Dendritic cell treated with granulocyte-macrophage colony-stimulating factor and Interleukin-4, amounts not matched to agents 40 ng/mL and 50 ng/mL, for 4 days (primary cell): ENCODE measurements around the gene SHOX.

ENCODE experiments used
- H3K27ac Mint-ChIP-seq: one replicate; pipeline ENCODE4 v1.8.0; 2022; ENCODE audit warnings: mild to moderate bottlenecking, mixed read lengths
- H3K27me3 Mint-ChIP-seq: one replicate; pipeline ENCODE4 v1.8.0; 2022; ENCODE audit warnings: mild to moderate bottlenecking, mixed read lengths
- H3K36me3 Mint-ChIP-seq: one replicate; pipeline ENCODE4 v1.8.0; 2022; ENCODE audit warnings: low read depth, mixed read lengths
- H3K4me1 Mint-ChIP-seq: one replicate; pipeline ENCODE4 v1.8.0; 2022; ENCODE audit warnings: low read depth, mixed read lengths
- H3K4me3 Mint-ChIP-seq: one replicate; pipeline ENCODE4 v1.8.0; 2022; ENCODE audit warnings: mild to moderate bottlenecking, moderate library complexity, mixed read lengths
- H3K9me3 Mint-ChIP-seq: one replicate; pipeline ENCODE4 v1.8.0; 2022; ENCODE audit warnings: mixed read lengths
- intact Hi-C: fragments of 100-400 bp; cut with micrococcal nuclease; formaldehyde crosslinking; loops from one replicate; pipeline ENCODE4 v1.15.0; 2022

SHOX gene

GRCh38 chrX:638482-639131 lies 8.0 kb downstream of the SHOX start:
- Mint-ChIP-seq H3K9me3 (no peaks in the 10 kb centered on the region), H3K4me3 (no peak overlapping the region), H3K27ac (no peak overlapping the region), H3K36me3 (no peaks in the 10 kb centered on the region), H3K4me1 (no peaks in the 10 kb centered on the region), H3K27me3 (peaks cover 89% of the 10 kb centered on the region)
- intact Hi-C loops: no loop called here

DNA sequence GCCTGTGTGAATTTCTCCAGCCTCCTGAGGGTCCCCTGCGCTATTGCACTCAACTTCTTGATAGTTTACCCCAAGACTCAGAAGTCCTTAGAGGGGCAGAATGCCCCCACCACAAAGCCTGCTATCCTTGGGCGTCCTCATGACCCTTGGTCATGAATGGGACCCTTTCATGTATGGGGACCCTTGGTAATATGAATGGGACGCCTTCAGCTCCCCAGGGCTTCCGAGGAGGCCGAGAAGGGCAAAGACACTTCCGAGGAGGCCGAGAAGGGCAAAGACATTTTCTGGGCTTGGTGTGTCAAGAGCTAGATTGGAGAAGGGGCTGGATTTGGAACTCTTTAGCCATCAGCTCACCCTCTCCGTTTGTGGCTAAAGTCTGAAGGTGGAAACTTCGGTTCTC lies 8.6 kb downstream of the SHOX start:
- no peaks in the 10 kb centered on the region for H3K36me3 Mint-ChIP-seq
- no peak overlapping the region for H3K27ac Mint-ChIP-seq
- no peak overlapping the region for H3K4me3 Mint-ChIP-seq
- intact Hi-C loops: no loop called here
- H3K4me1 Mint-ChIP-seq: no peaks in the 10 kb centered on the region
- H3K27me3 Mint-ChIP-seq: peaks cover 89% of the 10 kb centered on the region
- no peaks in the 10 kb centered on the region for H3K9me3 Mint-ChIP-seq

DNA sequence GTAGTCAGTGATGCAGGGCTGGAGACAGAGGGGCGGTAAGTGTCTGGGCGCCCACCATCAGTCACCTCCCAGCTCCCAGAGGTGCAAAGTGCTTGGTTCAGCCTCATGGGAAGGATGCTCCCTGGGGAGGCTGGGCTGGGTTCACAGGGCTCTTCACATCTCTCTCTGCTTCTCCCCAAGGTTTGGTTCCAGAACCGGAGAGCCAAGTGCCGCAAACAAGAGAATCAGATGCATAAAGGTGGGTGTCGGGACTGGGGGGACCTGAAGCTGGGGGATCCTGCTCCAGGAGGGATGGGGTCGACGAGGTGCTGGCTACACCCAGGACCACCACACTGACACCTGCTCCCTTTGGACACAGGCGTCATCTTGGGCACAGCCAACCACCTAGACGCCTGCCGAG lies 10.1 kb downstream of the SHOX start:
- Mint-ChIP-seq H3K27me3 (peaks cover 88% of the 10 kb centered on the region), H3K4me1 (no peaks in the 10 kb centered on the region), H3K4me3 (no peak overlapping the region), H3K9me3 (no peaks in the 10 kb centered on the region), H3K36me3 (no peaks in the 10 kb centered on the region), H3K27ac (no peak overlapping the region)
- intact Hi-C loops: no loop called here

DNA sequence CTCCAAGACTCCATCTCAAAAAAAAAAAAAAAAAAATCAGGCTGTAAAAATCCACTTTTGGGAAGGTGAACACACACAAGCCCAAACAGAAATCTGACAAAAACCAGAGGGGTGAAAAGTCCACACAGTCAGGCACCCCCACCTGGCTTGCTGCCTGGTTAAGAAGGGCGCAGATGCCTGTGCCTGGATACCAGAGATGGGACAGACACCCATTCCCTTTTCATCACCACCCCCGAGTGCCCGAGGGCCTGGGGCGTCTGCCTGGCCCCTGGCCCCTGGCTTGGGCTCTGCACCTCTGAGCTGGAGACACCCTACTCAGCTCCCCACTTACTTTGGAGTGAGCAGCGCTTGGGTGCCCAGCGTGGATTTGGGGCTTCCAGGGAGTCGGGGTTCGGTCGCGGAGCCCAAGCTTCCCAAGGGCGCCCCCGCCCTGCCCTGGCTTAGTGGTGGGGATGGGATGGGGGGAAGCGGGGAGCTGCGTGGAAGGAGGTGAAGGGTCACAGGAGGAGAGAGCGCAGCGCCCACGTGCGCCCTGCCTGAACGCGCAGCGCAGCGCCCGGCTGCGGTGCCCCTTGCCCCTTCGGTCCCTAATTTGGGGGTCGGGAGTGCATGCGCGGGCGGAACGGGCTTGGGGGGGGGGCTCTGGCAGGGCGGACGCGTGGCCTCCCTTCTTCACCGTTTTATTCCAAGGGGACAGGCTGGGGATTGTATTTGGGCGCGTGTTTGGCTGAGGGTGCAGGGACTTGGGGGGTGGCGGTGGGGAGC lies 11.3 kb downstream of the SHOX start:
- H3K9me3 Mint-ChIP-seq: no peaks in the 10 kb centered on the region
- no peaks in the 10 kb centered on the region for H3K36me3 Mint-ChIP-seq
- H3K27me3 Mint-ChIP-seq: peaks cover 90% of the 10 kb centered on the region
- no peak overlapping the region for H3K27ac Mint-ChIP-seq
- intact Hi-C loops: no loop called here
- H3K4me1 Mint-ChIP-seq: no peaks in the 10 kb centered on the region
- H3K4me3 Mint-ChIP-seq: no peak overlapping the region

DNA sequence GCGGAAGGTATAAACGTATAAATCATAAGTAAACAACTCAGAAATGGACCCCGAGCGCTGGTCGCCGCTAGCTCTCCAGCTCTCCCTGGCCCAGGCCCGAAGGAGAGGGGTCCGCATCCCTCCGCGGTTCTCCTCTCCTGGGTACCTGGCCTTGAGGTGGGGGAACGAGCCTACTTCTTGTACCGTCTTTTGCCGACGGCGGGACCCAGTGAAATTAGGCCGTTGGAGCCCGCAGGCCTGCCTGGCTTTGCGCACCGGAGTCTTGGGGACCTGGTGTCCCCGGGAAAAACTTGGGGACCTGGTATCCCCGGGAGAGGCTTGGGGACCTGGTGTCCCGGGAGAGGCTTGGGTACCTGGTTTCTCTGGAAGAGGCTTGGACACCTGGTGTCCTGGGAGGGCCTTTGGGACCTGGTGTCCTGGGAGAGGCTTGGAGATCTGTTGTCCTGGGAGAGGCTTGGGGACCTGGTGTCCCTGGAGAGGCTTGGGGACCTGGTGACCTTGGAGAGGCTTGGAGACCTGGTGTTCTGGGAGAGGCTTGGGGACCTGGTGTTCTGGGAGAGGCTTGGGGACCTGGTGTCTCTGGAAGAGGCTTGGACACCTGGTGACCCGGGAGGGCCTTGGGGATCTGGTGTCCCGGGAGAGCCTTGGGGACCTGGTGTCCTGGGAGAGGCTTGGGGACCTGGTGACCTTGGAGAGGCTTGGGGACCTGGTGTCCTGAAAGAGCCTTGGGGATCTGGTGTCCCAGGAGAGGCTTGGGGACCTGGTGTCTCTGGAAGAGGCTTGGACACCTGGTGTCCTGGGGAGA lies 12.0 kb downstream of the SHOX start:
- no peaks in the 10 kb centered on the region for H3K4me1 Mint-ChIP-seq
- no peak overlapping the region for H3K27ac Mint-ChIP-seq
- H3K4me3 Mint-ChIP-seq: no peak overlapping the region
- intact Hi-C loops: no loop called here
- H3K27me3 Mint-ChIP-seq: peaks cover 82% of the 10 kb centered on the region
- H3K36me3 Mint-ChIP-seq: no peaks in the 10 kb centered on the region
- no peaks in the 10 kb centered on the region for H3K9me3 Mint-ChIP-seq

- H3K36me3 Mint-ChIP-seq: no peaks in the 10 kb centered on the region
- no peaks in the 10 kb centered on the region for H3K4me1 Mint-ChIP-seq
- H3K27ac Mint-ChIP-seq: no peak overlapping the region
- H3K4me3 Mint-ChIP-seq: no peak overlapping the region
- H3K9me3 Mint-ChIP-seq: no peaks in the 10 kb centered on the region
- H3K27me3 Mint-ChIP-seq: peaks cover 76% of the 10 kb centered on the region
- intact Hi-C loops: no loop called here
These were observed 12.6 kb downstream of the SHOX start for GRCh38 chrX:643241-643595.

- no peaks in the 10 kb centered on the region for H3K36me3 Mint-ChIP-seq
- no peak overlapping the region for H3K27ac Mint-ChIP-seq
- no peaks in the 10 kb centered on the region for H3K9me3 Mint-ChIP-seq
- intact Hi-C loops: no loop called here
- no peak overlapping the region for H3K4me3 Mint-ChIP-seq
- H3K27me3 Mint-ChIP-seq: peaks cover 69% of the 10 kb centered on the region
- no peaks in the 10 kb centered on the region for H3K4me1 Mint-ChIP-seq
These were observed 13.3 kb downstream of the SHOX start for GRCh38 chrX:643911-644303.

- no peaks in the 10 kb centered on the region for H3K4me1 Mint-ChIP-seq
These were observed 14.0 kb downstream of the SHOX start for GRCh38 chrX:644304-645281.

DNA sequence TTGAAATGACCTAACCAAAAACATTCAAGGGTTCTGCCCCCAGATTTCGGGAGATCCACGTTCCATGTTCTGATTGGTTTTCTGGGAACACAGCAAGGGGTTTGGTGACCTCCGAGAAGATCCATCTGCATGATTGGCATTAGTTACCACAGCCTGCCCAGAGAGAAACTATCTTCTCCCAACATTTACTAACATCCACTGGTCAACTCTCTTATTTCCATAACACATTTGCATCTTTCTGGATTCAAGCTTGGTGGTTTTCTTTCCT lies 15.6 kb downstream of the SHOX start:
- intact Hi-C loops: no loop called here
- Mint-ChIP-seq H3K9me3 (no peaks in the 10 kb centered on the region), H3K4me1 (no peaks in the 10 kb centered on the region), H3K4me3 (no peak overlapping the region), H3K36me3 (no peaks in the 10 kb centered on the region), H3K27me3 (peaks cover 47% of the 10 kb centered on the region), H3K27ac (no peak overlapping the region)

More at GRCh38 chrX:644304-645281, 14.0 kb downstream of the SHOX start:
- intact Hi-C loops: no loop called here
- H3K27ac Mint-ChIP-seq: no peak overlapping the region
- no peak overlapping the region for H3K4me3 Mint-ChIP-seq
- peaks cover 63% of the 10 kb centered on the region for H3K27me3 Mint-ChIP-seq
- H3K9me3 Mint-ChIP-seq: no peaks in the 10 kb centered on the region
- H3K36me3 Mint-ChIP-seq: no peaks in the 10 kb centered on the region

- H3K36me3 Mint-ChIP-seq: no peaks in the 10 kb centered on the region
- intact Hi-C loops: no loop called here
- H3K9me3 Mint-ChIP-seq: no peaks in the 10 kb centered on the region
- H3K4me3 Mint-ChIP-seq: no peak overlapping the region
- H3K27ac Mint-ChIP-seq: no peak overlapping the region
- H3K27me3 Mint-ChIP-seq: peaks cover 41% of the 10 kb centered on the region
- no peaks in the 10 kb centered on the region for H3K4me1 Mint-ChIP-seq
These were observed 16.2 kb downstream of the SHOX start for GRCh38 chrX:646796-647195.

GRCh38 chrX:649166-649565 lies 18.6 kb downstream of the SHOX start:
- H3K27me3 Mint-ChIP-seq: peaks cover 25% of the 10 kb centered on the region
- intact Hi-C loops: no loop called here
- no peak overlapping the region for H3K27ac Mint-ChIP-seq

GRCh38 chrX:650324-650723 lies 19.7 kb downstream of the SHOX start:
- Mint-ChIP-seq H3K4me3 (no peak overlapping the region), H3K4me1 (no peaks in the 10 kb centered on the region), H3K9me3 (no peaks in the 10 kb centered on the region), H3K27me3 (peaks cover 21% of the 10 kb centered on the region), H3K36me3 (no peaks in the 10 kb centered on the region), H3K27ac (no peak overlapping the region)
- intact Hi-C loops: no loop called here

More at GRCh38 chrX:649166-649565, 18.6 kb downstream of the SHOX start:
- Mint-ChIP-seq H3K36me3 (no peaks in the 10 kb centered on the region), H3K4me1 (no peaks in the 10 kb centered on the region), H3K9me3 (no peaks in the 10 kb centered on the region), H3K4me3 (no peak overlapping the region)

GRCh38 chrX:650811-651210 lies 20.2 kb downstream of the SHOX start:
- Mint-ChIP-seq H3K27ac (no peak overlapping the region), H3K4me3 (no peak overlapping the region), H3K9me3 (no peaks in the 10 kb centered on the region), H3K36me3 (no peaks in the 10 kb centered on the region), H3K4me1 (no peaks in the 10 kb centered on the region), H3K27me3 (peaks cover 17% of the 10 kb centered on the region)
- intact Hi-C loops: no loop called here
